ENCODE results near the gene CHCHD6. TPM values are rescaled to one million over a fixed set of nuclear protein-coding genes. Genes with fewer than 3 reads are reported as not detected.

CHCHD6 gene
- total RNA-seq, 6 experiments from 2014 or later = 1.7 to 5.3 (median 4.2) TPM

- intact Hi-C loops (cut with DNase I) = no loop called here
- H3K36me3 ChIP-seq = no peaks in the 10 kb centered on the region
- no peaks in the 10 kb centered on the region for H3K9me3 ChIP-seq
- TF ChIP-seq, protein P1, sequence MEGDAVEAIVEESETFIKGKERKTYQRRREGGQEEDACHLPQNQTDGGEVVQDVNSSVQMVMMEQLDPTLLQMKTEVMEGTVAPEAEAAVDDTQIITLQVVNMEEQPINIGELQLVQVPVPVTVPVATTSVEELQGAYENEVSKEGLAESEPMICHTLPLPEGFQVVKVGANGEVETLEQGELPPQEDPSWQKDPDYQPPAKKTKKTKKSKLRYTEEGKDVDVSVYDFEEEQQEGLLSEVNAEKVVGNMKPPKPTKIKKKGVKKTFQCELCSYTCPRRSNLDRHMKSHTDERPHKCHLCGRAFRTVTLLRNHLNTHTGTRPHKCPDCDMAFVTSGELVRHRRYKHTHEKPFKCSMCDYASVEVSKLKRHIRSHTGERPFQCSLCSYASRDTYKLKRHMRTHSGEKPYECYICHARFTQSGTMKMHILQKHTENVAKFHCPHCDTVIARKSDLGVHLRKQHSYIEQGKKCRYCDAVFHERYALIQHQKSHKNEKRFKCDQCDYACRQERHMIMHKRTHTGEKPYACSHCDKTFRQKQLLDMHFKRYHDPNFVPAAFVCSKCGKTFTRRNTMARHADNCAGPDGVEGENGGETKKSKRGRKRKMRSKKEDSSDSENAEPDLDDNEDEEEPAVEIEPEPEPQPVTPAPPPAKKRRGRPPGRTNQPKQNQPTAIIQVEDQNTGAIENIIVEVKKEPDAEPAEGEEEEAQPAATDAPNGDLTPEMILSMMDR (IDR thresholded peaks at IDR 0.05) = no peak
- no peak for TF ChIP-seq POLR2A (IDR thresholded peaks at IDR 0.05)
- no peak overlapping the region for H3K4me3 ChIP-seq
- no peaks in the 10 kb centered on the region for H3K4me1 ChIP-seq
- no peaks in the 10 kb centered on the region for H3K27me3 ChIP-seq
- DNase-seq (no peak), ATAC-seq (no peak)
- WGBS (ENCODE audit: insufficient coverage, low coverage, low lambda C conversion rate, missing lambda C conversion rate) = 91% methylated on average over 8 of the region's 12 CpGs
- H3K27ac ChIP-seq = no peak overlapping the region
These were observed 249.1 kb downstream of the CHCHD6 start for GRCh38 chr3:126952983-126953660.

DNA sequence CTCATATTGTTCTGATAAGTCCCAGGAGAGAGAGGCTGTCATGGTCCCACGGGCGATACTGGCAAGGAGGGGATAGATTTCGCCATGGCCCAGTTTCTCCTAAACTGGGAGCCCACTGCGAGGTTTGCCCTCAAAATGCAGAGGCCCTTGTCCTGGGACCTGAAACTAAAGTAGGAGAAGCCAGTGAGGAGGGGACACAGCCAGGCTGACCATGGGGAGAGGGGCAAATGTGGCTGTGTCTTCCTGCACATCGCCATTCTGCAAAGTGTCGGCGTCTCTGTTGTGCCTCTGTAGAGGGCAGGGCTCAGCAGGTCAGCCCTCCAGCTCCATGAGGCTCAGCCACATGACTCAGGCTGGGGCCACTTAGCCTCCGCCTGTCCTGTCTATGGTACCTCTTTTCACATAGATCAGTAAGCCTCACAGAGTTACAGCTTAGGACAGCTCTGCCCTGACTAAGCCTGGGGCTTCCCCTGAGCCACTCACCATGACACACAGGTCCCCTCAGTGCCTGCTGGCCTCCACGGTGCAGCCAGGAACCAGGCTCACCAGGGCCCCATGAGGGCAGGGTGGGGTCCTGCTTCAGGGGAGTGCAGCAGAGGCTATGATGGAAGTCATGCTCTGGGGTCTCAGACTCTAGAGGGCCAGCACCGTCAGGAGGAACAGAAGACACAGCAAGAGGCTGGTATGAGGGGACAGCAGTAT lies 250.3 kb downstream of the CHCHD6 start:
- TF ChIP-seq POLR2A (IDR thresholded peaks at IDR 0.05) = no peak
- TF ChIP-seq, protein P1 (IDR thresholded peaks at IDR 0.05) = no peak
- H3K4me1 ChIP-seq = no peaks in the 10 kb centered on the region
- no peaks in the 10 kb centered on the region for H3K27me3 ChIP-seq
- intact Hi-C loops (cut with DNase I) = no loop called here
- no peaks in the 10 kb centered on the region for H3K9me3 ChIP-seq
- H3K4me3 ChIP-seq = no peak overlapping the region
- ATAC-seq (peak; percentile 9 to 43 (median 18)), DNase-seq (peak in 1 of 3 donors; percentile 14)
- H3K36me3 ChIP-seq = no peaks in the 10 kb centered on the region
- H3K27ac ChIP-seq = no peak overlapping the region
- WGBS (ENCODE audit: insufficient coverage, low coverage, low lambda C conversion rate, missing lambda C conversion rate) = no CpG with 5 or more reads among the region's 10 CpGs

DNA sequence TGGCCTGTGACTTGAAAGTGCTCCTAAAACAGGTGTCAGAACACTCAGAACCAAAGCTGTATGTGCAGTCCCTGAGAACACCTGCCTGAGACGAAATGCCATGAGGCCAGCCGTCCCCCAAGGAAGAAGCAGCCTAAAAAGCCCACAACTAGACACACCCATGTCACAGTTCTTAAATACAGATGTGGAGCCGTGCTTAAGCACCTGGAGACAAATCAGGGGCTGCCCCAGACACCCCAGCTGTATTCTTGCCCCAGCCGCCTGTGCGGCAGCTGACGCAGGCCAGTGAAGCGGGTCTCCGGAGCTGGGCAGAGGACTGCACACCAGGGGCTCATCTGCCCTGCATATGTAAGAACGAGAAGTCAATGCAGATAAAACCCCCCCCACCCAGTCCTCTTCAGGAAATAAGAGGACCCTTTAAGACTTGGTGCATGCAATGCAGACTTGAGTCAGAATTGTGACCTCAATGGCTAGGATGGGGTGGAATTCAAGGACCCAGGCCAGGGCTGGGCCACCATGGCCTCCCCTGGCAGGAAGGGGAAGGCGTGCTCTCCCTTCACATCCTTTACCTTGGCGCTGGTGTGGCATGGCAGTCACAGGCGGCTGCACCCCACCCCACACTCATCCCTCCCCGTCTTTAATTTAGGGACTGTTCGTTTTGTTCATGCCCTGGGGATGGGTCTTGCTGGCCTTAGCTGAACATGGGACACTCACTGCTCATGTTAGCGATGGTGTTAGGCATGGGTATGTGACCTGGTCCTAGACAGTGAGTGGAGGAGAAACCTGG lies 251.2 kb downstream of the CHCHD6 start:
- Histone ChIP-seq H3K9me3 (no peaks in the 10 kb centered on the region), H3K36me3 (no peaks in the 10 kb centered on the region), H3K4me3 (no peak overlapping the region), H3K27me3 (no peaks in the 10 kb centered on the region), H3K4me1 (no peaks in the 10 kb centered on the region), H3K27ac (no peak overlapping the region)
- intact Hi-C loops (cut with DNase I) = no loop called here
- ATAC-seq (no peak), DNase-seq (peak in 1 of 3 donors; percentile 2)
- 91% methylated on average over 6 of the region's 15 CpGs for WGBS (ENCODE audit: insufficient coverage, low coverage, low lambda C conversion rate, missing lambda C conversion rate)
- TF ChIP-seq, protein P1 (IDR thresholded peaks at IDR 0.05) = no peak
- no peak for TF ChIP-seq POLR2A (IDR thresholded peaks at IDR 0.05)

GRCh38 chr3:126956361-126956760 lies 252.3 kb downstream of the CHCHD6 start:
- ATAC-seq (no peak), DNase-seq (peak in 1 of 3 donors; percentile 5)
- H3K4me1 ChIP-seq = no peaks in the 10 kb centered on the region
- intact Hi-C loops (cut with DNase I) = no loop called here
- no peaks in the 10 kb centered on the region for H3K9me3 ChIP-seq
- H3K27ac ChIP-seq = no peak overlapping the region
- TF ChIP-seq, protein P1 (IDR thresholded peaks at IDR 0.05) = no peak
- no peak for TF ChIP-seq POLR2A (IDR thresholded peaks at IDR 0.05)
- H3K36me3 ChIP-seq = no peaks in the 10 kb centered on the region
- no peak overlapping the region for H3K4me3 ChIP-seq
- no peaks in the 10 kb centered on the region for H3K27me3 ChIP-seq
- 76% methylated on average over 6 of the region's 8 CpGs for WGBS (ENCODE audit: insufficient coverage, low coverage, low lambda C conversion rate, missing lambda C conversion rate)

All from right lobe of liver (tissue), 6 donors.